ENCODE results near the gene RABEP2.

The RABEP2 gene

GRCh38 chr16:28938721-28939120 is 13.7 kb upstream of the RABEP2 start:
- no peak overlapping the region for H3K4me3 ChIP-seq (ENCODE audit: low read depth, low read length)
- no peak for TF ChIP-seq CTCF (IDR thresholded peaks at IDR 0.05; ENCODE audit: control insufficient read depth, extremely low read depth, insufficient read depth)
- DNase-seq (ENCODE audit: low read depth) = no peak

- no peak for DNase-seq (ENCODE audit: low read depth)
- TF ChIP-seq CTCF (IDR thresholded peaks at IDR 0.05; ENCODE audit: control insufficient read depth, extremely low read depth, insufficient read depth) = no peak
These were observed 12.3 kb upstream of the RABEP2 start for GRCh38 chr16:28937222-28937876.

GRCh38 chr16:28936784-28937155 is 11.7 kb upstream of the RABEP2 start:
- no peak overlapping the region for H3K4me3 ChIP-seq (ENCODE audit: low read depth, low read length)
- no peak for TF ChIP-seq CTCF (IDR thresholded peaks at IDR 0.05; ENCODE audit: control insufficient read depth, extremely low read depth, insufficient read depth)
- no peak for DNase-seq (ENCODE audit: low read depth)

More at GRCh38 chr16:28937222-28937876, 12.3 kb upstream of the RABEP2 start:
- no peak overlapping the region for H3K4me3 ChIP-seq (ENCODE audit: low read depth, low read length)

GRCh38 chr16:28935924-28936783 is 11.1 kb upstream of the RABEP2 start:
- no peak for DNase-seq (ENCODE audit: low read depth)
- no peak for TF ChIP-seq CTCF (IDR thresholded peaks at IDR 0.05; ENCODE audit: control insufficient read depth, extremely low read depth, insufficient read depth)
- H3K4me3 ChIP-seq (ENCODE audit: low read depth, low read length) = no peak overlapping the region

- TF ChIP-seq CTCF (IDR thresholded peaks at IDR 0.05; ENCODE audit: control insufficient read depth, extremely low read depth, insufficient read depth) = no peak
- H3K4me3 ChIP-seq (ENCODE audit: low read depth, low read length) = no peak overlapping the region
- DNase-seq (ENCODE audit: low read depth) = no peak
These were observed 10.3 kb upstream of the RABEP2 start for GRCh38 chr16:28935346-28935745.

- no peak for DNase-seq (ENCODE audit: low read depth)
- H3K4me3 ChIP-seq (ENCODE audit: low read depth, low read length) = no peak overlapping the region
- no peak for TF ChIP-seq CTCF (IDR thresholded peaks at IDR 0.05; ENCODE audit: control insufficient read depth, extremely low read depth, insufficient read depth)
These were observed 8.1 kb upstream of the RABEP2 start for GRCh38 chr16:28933171-28933570.

All from LNCaP clone FGC (cell line).